CD4-positive, alpha-beta T cell treated with Interferon gamma for 1 hour (primary cell): ENCODE measurements around the gene THRSP.
"Not testable (repeated sequence)": the region's sequence is repeated elsewhere in the genome, so short reads cannot be mapped to it uniquely, and the experiment has no call there.

Source experiments
- DNase-seq: peaks from one replicate; pipeline ENCODE4 v3.0.0-alpha.2; 2020

Gene THRSP

GRCh38 chr11:78069465-78069864 is 5.8 kb downstream of the THRSP start:
- DNase-seq, result no peak

- DNase-seq, result no peak
Measured at GRCh38 chr11:78070621-78071020, 7.0 kb downstream of the THRSP start.

- no peak for DNase-seq
Measured at GRCh38 chr11:78071717-78072116, 8.1 kb downstream of the THRSP start.

- DNase-seq, result no peak
Measured at GRCh38 chr11:78072455-78072854, 8.8 kb downstream of the THRSP start.

GRCh38 chr11:78074756-78075155 is 11.1 kb downstream of the THRSP start:
- no peak for DNase-seq

- no peak for DNase-seq
Measured at GRCh38 chr11:78076733-78077403, 13.2 kb downstream of the THRSP start.

GRCh38 chr11:78077592-78077991 is 13.9 kb downstream of the THRSP start:
- DNase-seq, result not testable (repeated sequence)

GRCh38 chr11:78078218-78079167 is 14.8 kb downstream of the THRSP start:
- DNase-seq, result no peak

GRCh38 chr11:78079232-78080083 is 15.8 kb downstream of the THRSP start, which contains the start of gene NDUFC2:
Gene NDUFC2 (minus strand): TSS chr11:78079862. CDS start chr11:78079744, 118 bp downstream.
- DNase-seq, result peak; percentile 55

GRCh38 chr11:78080084-78080817 is 16.6 kb downstream of the THRSP start:
- no peak for DNase-seq

GRCh38 chr11:78080818-78081495 is 17.3 kb downstream of the THRSP start:
- no peak for DNase-seq

- no peak for DNase-seq
Measured at GRCh38 chr11:78081583-78081982, 17.9 kb downstream of the THRSP start.

GRCh38 chr11:78082146-78082545 is 18.5 kb downstream of the THRSP start:
- DNase-seq, result no peak

- DNase-seq, result no peak
Measured at GRCh38 chr11:78083021-78083420, 19.4 kb downstream of the THRSP start.

GRCh38 chr11:78084506-78084905 is 20.8 kb downstream of the THRSP start:
- not testable (repeated sequence) for DNase-seq

GRCh38 chr11:78085972-78086371 is 22.3 kb downstream of the THRSP start:
- DNase-seq, result no peak

GRCh38 chr11:78086521-78087074 is 22.9 kb downstream of the THRSP start:
- DNase-seq, result not testable (repeated sequence)

- DNase-seq, result no peak
Measured at GRCh38 chr11:78094250-78094649, 30.6 kb downstream of the THRSP start.

GRCh38 chr11:78097666-78098385 is 34.2 kb downstream of the THRSP start:
- DNase-seq, result no peak

- no peak for DNase-seq
Measured at GRCh38 chr11:78099666-78100065, 36.0 kb downstream of the THRSP start.

- no peak for DNase-seq
Measured at GRCh38 chr11:78100261-78100660, 36.6 kb downstream of the THRSP start.
